Neutrophil (primary cell): ENCODE results near the gene FAM193B.

Experiments
- H3K27ac ChIP-seq: fragments of 200-600 bp; sonication (generic); 2 replicates; pipeline ENCODE4 v1.5.1; 2016; ENCODE audit warnings: mild to moderate bottlenecking, moderate library complexity
- H3K27me3 ChIP-seq: fragments of 200-600 bp; sonication (generic); 2 replicates; pipeline ENCODE4 v1.6.0; 2016; ENCODE audit warnings: mild to moderate bottlenecking
- H3K36me3 ChIP-seq: fragments of 200-600 bp; sonication (generic); 2 replicates; pipeline ENCODE4 v1.5.1; 2017
- H3K4me1 ChIP-seq, 2 experiments: fragments of 200-600 bp in 1 of 2; sonication (generic) in 1 of 2; 1 replicate in 1 of 2; 2 replicates in 1 of 2; pipeline versions ENCODE4 v1.5.1 to v1.6.1; 2013 to 2016; ENCODE audit warnings: low read depth in 1 of 2, low read length in 1 of 2, mild to moderate bottlenecking in 1 of 2, moderate library complexity in 1 of 2; ENCODE audit not compliant: control insufficient read depth in 1 of 2, insufficient read depth in 1 of 2
- H3K4me3 ChIP-seq, 2 experiments: fragments of 200-600 bp in 1 of 2; sonication (generic) in 1 of 2; 1 replicate in 1 of 2; 2 replicates in 1 of 2; pipeline ENCODE4 v1.5.1; 2013 to 2016; ENCODE audit warnings: low read depth in 1 of 2, low read length in 1 of 2, mild to moderate bottlenecking in 1 of 2, moderate library complexity in 1 of 2
- H3K9me3 ChIP-seq: fragments of 200-600 bp; sonication (generic); 2 replicates; pipeline ENCODE4 v1.5.1; 2016
- CTCF ChIP-seq: fragments of 200-600 bp; sonication (generic); IDR thresholded peaks from 2 replicates; pipeline ENCODE4 v1.5.1; 2016; ENCODE audit warnings: antibody characterized with exemption

The FAM193B gene

DNA sequence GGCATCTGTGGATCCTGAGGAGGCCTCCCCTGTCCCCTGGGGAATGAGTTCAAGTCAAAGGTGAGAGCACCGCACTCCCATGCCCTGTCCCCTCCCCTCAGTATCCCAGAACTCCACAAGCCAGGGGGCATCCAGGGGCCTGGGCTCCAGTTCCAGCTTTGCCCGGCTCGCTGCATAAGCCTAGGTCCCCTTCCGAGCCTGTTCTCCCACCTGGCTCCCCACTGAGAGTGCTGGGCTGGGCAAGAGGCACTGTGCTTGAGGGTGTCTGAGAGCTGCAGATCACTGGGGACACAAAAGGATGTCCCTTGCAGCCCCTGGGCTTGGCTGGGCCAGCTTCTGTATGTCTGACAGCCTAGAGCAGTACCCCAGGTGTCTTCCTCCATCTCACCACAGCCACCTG, 49.3 kb downstream of the FAM193B start:
- Histone ChIP-seq H3K4me3 (no peak overlapping the region), H3K4me1 (peaks cover 53 to 65% of the 10 kb centered on the region in 2 experiments), H3K27ac (peak overlapping the region; percentile 75), H3K9me3 (no peaks in the 10 kb centered on the region), H3K36me3 (peaks cover 72% of the 10 kb centered on the region), H3K27me3 (no peaks in the 10 kb centered on the region)
- no peak for TF ChIP-seq CTCF

GRCh38 chr5:177504086-177505056, 50.0 kb downstream of the FAM193B start:
- Histone ChIP-seq H3K27ac (peak overlapping the region; percentile 75), H3K9me3 (no peaks in the 10 kb centered on the region), H3K27me3 (no peaks in the 10 kb centered on the region), H3K4me1 (peaks cover 56 to 67% of the 10 kb centered on the region in 2 experiments), H3K36me3 (peaks cover 72% of the 10 kb centered on the region), H3K4me3 (no peak overlapping the region)
- TF ChIP-seq CTCF = no peak

GRCh38 chr5:177503351-177504085, 50.8 kb downstream of the FAM193B start:
- Histone ChIP-seq H3K27me3 (no peaks in the 10 kb centered on the region), H3K27ac (peak overlapping the region; percentile 75), H3K36me3 (peaks cover 72% of the 10 kb centered on the region), H3K9me3 (no peaks in the 10 kb centered on the region), H3K4me1 (peaks cover 61 to 62% of the 10 kb centered on the region in 2 experiments), H3K4me3 (no peak overlapping the region)
- no peak for TF ChIP-seq CTCF

DNA sequence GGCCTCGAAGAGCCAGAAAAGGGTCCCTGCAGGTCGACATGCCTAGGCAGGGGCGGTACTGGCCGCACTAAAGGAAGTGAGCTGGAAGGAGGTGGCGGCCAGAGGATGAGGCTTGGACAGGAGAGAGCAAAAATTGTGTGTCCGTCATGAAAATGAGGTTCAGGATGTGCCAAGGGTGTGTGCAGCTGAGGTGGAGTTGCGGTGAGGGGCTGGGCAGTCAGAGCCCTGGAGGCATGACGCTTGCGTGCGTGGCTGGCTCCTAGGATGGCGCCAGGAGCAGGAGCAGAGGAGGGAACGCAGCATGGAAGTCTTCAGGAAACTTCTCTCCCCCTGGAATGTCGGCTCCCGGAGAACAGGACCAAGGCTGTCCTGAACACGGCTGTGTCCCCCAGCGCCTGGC, 51.5 kb downstream of the FAM193B start:
- Histone ChIP-seq H3K9me3 (no peaks in the 10 kb centered on the region), H3K4me3 (no peak overlapping the region), H3K36me3 (peaks cover 67% of the 10 kb centered on the region), H3K27ac (peak overlapping the region; percentile 75), H3K27me3 (no peaks in the 10 kb centered on the region), H3K4me1 (peaks cover 62 to 68% of the 10 kb centered on the region in 2 experiments)
- no peak for TF ChIP-seq CTCF

GRCh38 chr5:177501874-177502678, 52.3 kb downstream of the FAM193B start:
- Histone ChIP-seq H3K36me3 (peaks cover 61% of the 10 kb centered on the region), H3K27ac (peak overlapping the region; percentile 75), H3K27me3 (no peaks in the 10 kb centered on the region), H3K9me3 (no peaks in the 10 kb centered on the region), H3K4me3 (no peak overlapping the region), H3K4me1 (peaks cover 57 to 69% of the 10 kb centered on the region in 2 experiments)
- no peak for TF ChIP-seq CTCF
